Measurements from ENCODE around the gene TTC32.

GRCh38 chr2:19876751-19877150 is 25.0 kb downstream of the TTC32 start:
- TF ChIP-seq, protein P1, sequence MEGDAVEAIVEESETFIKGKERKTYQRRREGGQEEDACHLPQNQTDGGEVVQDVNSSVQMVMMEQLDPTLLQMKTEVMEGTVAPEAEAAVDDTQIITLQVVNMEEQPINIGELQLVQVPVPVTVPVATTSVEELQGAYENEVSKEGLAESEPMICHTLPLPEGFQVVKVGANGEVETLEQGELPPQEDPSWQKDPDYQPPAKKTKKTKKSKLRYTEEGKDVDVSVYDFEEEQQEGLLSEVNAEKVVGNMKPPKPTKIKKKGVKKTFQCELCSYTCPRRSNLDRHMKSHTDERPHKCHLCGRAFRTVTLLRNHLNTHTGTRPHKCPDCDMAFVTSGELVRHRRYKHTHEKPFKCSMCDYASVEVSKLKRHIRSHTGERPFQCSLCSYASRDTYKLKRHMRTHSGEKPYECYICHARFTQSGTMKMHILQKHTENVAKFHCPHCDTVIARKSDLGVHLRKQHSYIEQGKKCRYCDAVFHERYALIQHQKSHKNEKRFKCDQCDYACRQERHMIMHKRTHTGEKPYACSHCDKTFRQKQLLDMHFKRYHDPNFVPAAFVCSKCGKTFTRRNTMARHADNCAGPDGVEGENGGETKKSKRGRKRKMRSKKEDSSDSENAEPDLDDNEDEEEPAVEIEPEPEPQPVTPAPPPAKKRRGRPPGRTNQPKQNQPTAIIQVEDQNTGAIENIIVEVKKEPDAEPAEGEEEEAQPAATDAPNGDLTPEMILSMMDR (IDR thresholded peaks at IDR 0.05): no peak
- no peak for TF ChIP-seq POLR2A (IDR thresholded peaks at IDR 0.05)
